ENCODE data around the gene CSTPP1. TPM values are rescaled to one million over a fixed set of nuclear protein-coding genes. Genes with fewer than 3 reads are reported as not detected.
"Not testable (repeated sequence)": the region's sequence is repeated elsewhere in the genome, so short reads cannot be mapped to it uniquely, and the experiment has no call there.

The CSTPP1 gene
- total RNA-seq, 1 donor from 2014 or later = 29.6 TPM

DNA sequence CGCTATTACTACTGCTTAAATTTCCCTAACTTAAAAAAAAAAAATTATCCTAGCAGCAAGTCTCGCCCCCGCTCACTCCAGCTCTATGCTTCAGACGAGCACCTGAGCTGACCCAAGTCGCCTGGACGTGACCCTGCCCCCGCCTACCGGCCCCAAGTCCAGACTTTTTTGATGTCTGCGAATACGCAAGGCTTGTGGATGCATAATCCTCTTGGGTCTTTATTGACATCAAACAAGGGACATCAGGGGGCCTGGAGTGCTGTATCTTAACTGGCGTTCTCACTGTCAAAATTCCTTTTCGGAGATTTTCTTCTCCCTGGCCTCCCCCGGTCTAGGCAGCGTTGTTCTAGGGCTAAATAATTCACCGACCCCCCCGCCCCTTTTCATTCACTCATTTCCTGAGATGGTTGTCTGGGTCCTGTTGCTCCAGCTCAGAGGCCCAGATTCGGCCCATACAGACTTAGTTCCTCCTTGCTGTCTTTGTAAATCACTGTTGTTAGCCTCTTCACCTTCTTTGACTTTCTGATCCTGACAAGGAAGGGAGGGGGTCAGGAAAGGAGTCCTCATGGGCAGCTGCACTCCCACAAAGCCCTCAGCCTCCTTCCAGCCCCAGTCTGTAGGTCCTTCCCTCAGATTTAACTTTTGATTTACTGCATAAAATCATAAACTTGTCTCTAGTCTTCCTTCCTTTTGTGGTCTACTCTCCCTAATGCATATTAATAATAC is 17.6 kb upstream of the CSTPP1 start:
- Mint-ChIP-seq H3K4me3 (ENCODE audit: unreplicated experiment) (peak overlapping the region; percentile 86), H3K27ac (ENCODE audit: unreplicated experiment) (peak overlapping the region; percentile 10), H3K36me3 (ENCODE audit: low read depth, unreplicated experiment) (no peaks in the 10 kb centered on the region), H3K27me3 (ENCODE audit: low read depth, unreplicated experiment) (no peaks in the 10 kb centered on the region), H3K4me1 (ENCODE audit: low read depth, unreplicated experiment) (peaks cover 43% of the 10 kb centered on the region), H3K9me3 (ENCODE audit: unreplicated experiment) (no peaks in the 10 kb centered on the region)
- TF ChIP-seq, protein P1, sequence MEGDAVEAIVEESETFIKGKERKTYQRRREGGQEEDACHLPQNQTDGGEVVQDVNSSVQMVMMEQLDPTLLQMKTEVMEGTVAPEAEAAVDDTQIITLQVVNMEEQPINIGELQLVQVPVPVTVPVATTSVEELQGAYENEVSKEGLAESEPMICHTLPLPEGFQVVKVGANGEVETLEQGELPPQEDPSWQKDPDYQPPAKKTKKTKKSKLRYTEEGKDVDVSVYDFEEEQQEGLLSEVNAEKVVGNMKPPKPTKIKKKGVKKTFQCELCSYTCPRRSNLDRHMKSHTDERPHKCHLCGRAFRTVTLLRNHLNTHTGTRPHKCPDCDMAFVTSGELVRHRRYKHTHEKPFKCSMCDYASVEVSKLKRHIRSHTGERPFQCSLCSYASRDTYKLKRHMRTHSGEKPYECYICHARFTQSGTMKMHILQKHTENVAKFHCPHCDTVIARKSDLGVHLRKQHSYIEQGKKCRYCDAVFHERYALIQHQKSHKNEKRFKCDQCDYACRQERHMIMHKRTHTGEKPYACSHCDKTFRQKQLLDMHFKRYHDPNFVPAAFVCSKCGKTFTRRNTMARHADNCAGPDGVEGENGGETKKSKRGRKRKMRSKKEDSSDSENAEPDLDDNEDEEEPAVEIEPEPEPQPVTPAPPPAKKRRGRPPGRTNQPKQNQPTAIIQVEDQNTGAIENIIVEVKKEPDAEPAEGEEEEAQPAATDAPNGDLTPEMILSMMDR (IDR thresholded peaks at IDR 0.05; ENCODE audit: insufficient read depth, low read depth, low read length) = no peak
- no peak for TF ChIP-seq EZH2 (IDR thresholded peaks at IDR 0.05; ENCODE audit: insufficient read depth, low read length)
- H3K27me3 ChIP-seq (ENCODE audit: insufficient read depth, low read length) = no peaks in the 10 kb centered on the region
- peak overlapping the region; percentile 44 for H3K9ac ChIP-seq (ENCODE audit: low read length)
- peak overlapping the region; percentile 42 for H2AFZ ChIP-seq (ENCODE audit: low read depth, low read length)
- H3K4me3 ChIP-seq (ENCODE audit: insufficient read depth, low read depth, low read length) = peak overlapping the region; percentile 41
- peak overlapping the region; percentile 92 for H3K4me2 ChIP-seq (ENCODE audit: low read length)
- peaks cover 43% of the 10 kb centered on the region for H3K4me1 ChIP-seq (ENCODE audit: insufficient read depth, low read length)
- no peaks in the 10 kb centered on the region for H3K36me3 ChIP-seq (ENCODE audit: insufficient read depth, low read length)
- no peaks in the 10 kb centered on the region for H3K9me3 ChIP-seq (ENCODE audit: insufficient read depth, low read depth, low read length)
- H4K20me1 ChIP-seq (ENCODE audit: insufficient read depth, low read length) = no peaks in the 10 kb centered on the region
- DNase-seq (ENCODE audit: low read depth) (no peak), FAIRE-seq (no peak)
- H3K27ac ChIP-seq (ENCODE audit: low read depth, low read length) = peak overlapping the region; percentile 86
- no peaks in the 10 kb centered on the region for H3K79me2 ChIP-seq (ENCODE audit: insufficient read depth, low read length)

DNA sequence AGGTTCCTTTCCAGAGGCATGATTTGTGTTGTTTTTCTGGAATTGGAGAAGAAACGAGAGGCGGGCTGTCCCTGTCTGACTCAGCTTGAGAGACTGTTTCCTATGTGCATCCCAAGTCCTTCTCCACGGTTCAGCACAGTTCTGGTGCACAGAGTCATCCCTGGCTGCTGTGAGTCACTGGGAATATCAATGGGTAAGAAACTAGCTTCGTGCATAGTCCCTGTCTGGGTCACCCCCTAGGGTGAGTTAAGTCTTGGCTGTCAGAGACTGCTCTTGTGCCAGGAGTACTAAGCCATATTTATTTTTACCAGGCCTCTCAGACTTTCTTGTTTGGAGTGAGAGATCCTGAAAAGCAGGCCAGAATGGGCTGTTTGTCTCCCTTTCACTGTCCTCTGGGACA is 15.8 kb upstream of the CSTPP1 start:
- Mint-ChIP-seq H3K9me3 (ENCODE audit: unreplicated experiment) (no peaks in the 10 kb centered on the region), H3K27ac (ENCODE audit: unreplicated experiment) (peak overlapping the region; percentile 87), H3K27me3 (ENCODE audit: low read depth, unreplicated experiment) (no peaks in the 10 kb centered on the region), H3K4me1 (ENCODE audit: low read depth, unreplicated experiment) (peaks cover 30% of the 10 kb centered on the region), H3K4me3 (ENCODE audit: unreplicated experiment) (no peak overlapping the region), H3K36me3 (ENCODE audit: low read depth, unreplicated experiment) (no peaks in the 10 kb centered on the region)
- TF ChIP-seq, protein P1 (IDR thresholded peaks at IDR 0.05; ENCODE audit: insufficient read depth, low read depth, low read length) = no peak
- no peak for TF ChIP-seq EZH2 (IDR thresholded peaks at IDR 0.05; ENCODE audit: insufficient read depth, low read length)
- DNase-seq (ENCODE audit: low read depth) = peak; percentile 98
- H3K36me3 ChIP-seq (ENCODE audit: insufficient read depth, low read length) = no peaks in the 10 kb centered on the region
- H3K79me2 ChIP-seq (ENCODE audit: insufficient read depth, low read length) = no peaks in the 10 kb centered on the region
- H3K9me3 ChIP-seq (ENCODE audit: insufficient read depth, low read depth, low read length) = no peaks in the 10 kb centered on the region
- H3K27me3 ChIP-seq (ENCODE audit: insufficient read depth, low read length) = no peaks in the 10 kb centered on the region
- H3K9ac ChIP-seq (ENCODE audit: low read length) = peak overlapping the region; percentile 75
- H3K27ac ChIP-seq (ENCODE audit: low read depth, low read length) = peak overlapping the region; percentile 86
- H2AFZ ChIP-seq (ENCODE audit: low read depth, low read length) = no peak overlapping the region
- no peaks in the 10 kb centered on the region for H4K20me1 ChIP-seq (ENCODE audit: insufficient read depth, low read length)
- H3K4me2 ChIP-seq (ENCODE audit: low read length) = peak overlapping the region; percentile 64
- FAIRE-seq = peak; percentile 93
- no peak overlapping the region for H3K4me3 ChIP-seq (ENCODE audit: insufficient read depth, low read depth, low read length)
- H3K4me1 ChIP-seq (ENCODE audit: insufficient read depth, low read length) = peaks cover 36% of the 10 kb centered on the region

DNA sequence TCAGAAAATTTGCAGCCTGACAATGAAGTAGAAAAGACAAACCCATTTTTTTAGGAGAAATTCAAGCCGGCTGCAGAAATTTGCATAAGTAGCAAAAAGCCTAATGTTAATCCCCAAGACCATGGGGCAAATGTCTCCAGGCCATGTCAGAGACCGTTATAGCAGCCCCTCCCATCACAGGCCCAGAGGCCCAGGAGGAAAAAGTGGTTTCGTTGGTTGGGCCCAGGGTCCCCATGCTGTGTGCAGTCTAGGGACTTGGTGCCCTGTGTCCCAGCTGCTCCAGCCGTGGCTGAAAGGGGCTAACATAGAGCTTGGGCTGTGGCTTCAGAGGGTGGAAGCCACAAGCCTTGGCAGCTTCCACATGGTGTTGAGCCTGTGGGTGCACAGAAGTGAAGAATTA is 8.6 kb upstream of the CSTPP1 start:
- H3K4me3 Mint-ChIP-seq (ENCODE audit: unreplicated experiment) = not testable (repeated sequence)

DNA sequence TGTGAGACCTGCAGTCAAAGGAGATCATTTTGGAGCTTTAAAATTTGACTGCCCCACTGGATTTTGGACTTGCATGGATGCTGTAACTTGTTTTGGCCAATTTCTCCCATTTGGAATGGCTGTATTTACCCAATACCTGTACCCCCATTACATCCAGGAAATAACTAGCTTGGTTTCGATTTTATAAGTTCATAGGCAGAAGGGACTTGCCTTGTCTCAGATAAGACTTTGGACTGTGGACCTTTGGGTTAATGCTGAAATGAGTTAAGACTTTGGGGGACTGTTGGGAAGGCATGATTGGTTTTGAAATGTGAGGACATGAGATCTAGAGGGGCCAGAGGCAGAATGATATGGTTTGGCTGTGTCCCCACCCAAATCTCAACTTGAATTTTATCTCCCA is 7.9 kb upstream of the CSTPP1 start:
- H3K9ac ChIP-seq (ENCODE audit: low read length); H3K27me3 Mint-ChIP-seq (ENCODE audit: low read depth, unreplicated experiment); H3K27ac Mint-ChIP-seq (ENCODE audit: unreplicated experiment); H3K9me3 Mint-ChIP-seq (ENCODE audit: unreplicated experiment); H3K27me3 ChIP-seq (ENCODE audit: insufficient read depth, low read length); H3K79me2 ChIP-seq (ENCODE audit: insufficient read depth, low read length); FAIRE-seq; H3K36me3 Mint-ChIP-seq (ENCODE audit: low read depth, unreplicated experiment); H3K4me1 Mint-ChIP-seq (ENCODE audit: low read depth, unreplicated experiment); H3K4me1 ChIP-seq (ENCODE audit: insufficient read depth, low read length); H3K9me3 ChIP-seq (ENCODE audit: insufficient read depth, low read depth, low read length); DNase-seq (ENCODE audit: low read depth); H3K4me2 ChIP-seq (ENCODE audit: low read length); H3K4me3 ChIP-seq (ENCODE audit: insufficient read depth, low read depth, low read length); H3K36me3 ChIP-seq (ENCODE audit: insufficient read depth, low read length); H3K27ac ChIP-seq (ENCODE audit: low read depth, low read length); H2AFZ ChIP-seq (ENCODE audit: low read depth, low read length); H4K20me1 ChIP-seq (ENCODE audit: insufficient read depth, low read length); H3K4me3 Mint-ChIP-seq (ENCODE audit: unreplicated experiment): not testable (repeated sequence)

More for the DNA sequence above, 8.6 kb upstream of the CSTPP1 start:
- H3K27me3 Mint-ChIP-seq (ENCODE audit: low read depth, unreplicated experiment); H3K9ac ChIP-seq (ENCODE audit: low read length); FAIRE-seq; H3K27me3 ChIP-seq (ENCODE audit: insufficient read depth, low read length); H3K79me2 ChIP-seq (ENCODE audit: insufficient read depth, low read length); H3K36me3 Mint-ChIP-seq (ENCODE audit: low read depth, unreplicated experiment); H3K27ac Mint-ChIP-seq (ENCODE audit: unreplicated experiment); H3K4me3 ChIP-seq (ENCODE audit: insufficient read depth, low read depth, low read length); H3K36me3 ChIP-seq (ENCODE audit: insufficient read depth, low read length); H3K4me1 ChIP-seq (ENCODE audit: insufficient read depth, low read length); H3K27ac ChIP-seq (ENCODE audit: low read depth, low read length); H3K4me2 ChIP-seq (ENCODE audit: low read length); H2AFZ ChIP-seq (ENCODE audit: low read depth, low read length); DNase-seq (ENCODE audit: low read depth); H3K9me3 Mint-ChIP-seq (ENCODE audit: unreplicated experiment); H4K20me1 ChIP-seq (ENCODE audit: insufficient read depth, low read length); H3K4me1 Mint-ChIP-seq (ENCODE audit: low read depth, unreplicated experiment); H3K9me3 ChIP-seq (ENCODE audit: insufficient read depth, low read depth, low read length): not testable (repeated sequence)
